ENCODE data around the gene HPS4.
"Not testable (repeated sequence)": the region's sequence is repeated elsewhere in the genome, so short reads cannot be mapped to it uniquely, and the experiment has no call there.

The HPS4 gene

GRCh38 chr22:26438776-26439175 is 44.8 kb downstream of the HPS4 start:
- not testable (repeated sequence) for DNase-seq

- DNase-seq: no peak
Measured at GRCh38 chr22:26437694-26438392, 45.7 kb downstream of the HPS4 start.

GRCh38 chr22:26436903-26437515 is 46.6 kb downstream of the HPS4 start:
- DNase-seq: no peak

- no peak for DNase-seq
Measured at GRCh38 chr22:26435327-26436093, 48.1 kb downstream of the HPS4 start.

- DNase-seq: no peak
Measured at GRCh38 chr22:26433805-26434204, 49.8 kb downstream of the HPS4 start.

GRCh38 chr22:26432619-26433311 is 50.8 kb downstream of the HPS4 start:
- DNase-seq: no peak

GRCh38 chr22:26431261-26431995 is 52.2 kb downstream of the HPS4 start:
- no peak for DNase-seq

- DNase-seq: no peak
Measured at GRCh38 chr22:26430600-26430999, 53.0 kb downstream of the HPS4 start.

- no peak for DNase-seq
Measured at GRCh38 chr22:26429458-26430286, 53.9 kb downstream of the HPS4 start.

- DNase-seq: peak; percentile 73
Measured at GRCh38 chr22:26428515-26429457, 54.8 kb downstream of the HPS4 start, which contains the start of gene ASPHD2. Gene ASPHD2, plus strand, starts transcription at chr22:26429260. Its CDS starts 4,356 bp downstream, at chr22:26433616.

GRCh38 chr22:26426924-26427323 is 56.7 kb downstream of the HPS4 start:
- no peak for DNase-seq

- DNase-seq: no peak
Measured at GRCh38 chr22:26418620-26419019, 65.0 kb downstream of the HPS4 start.

GRCh38 chr22:26417406-26417805 is 66.2 kb downstream of the HPS4 start:
- no peak for DNase-seq

GRCh38 chr22:26416670-26417276 is 66.8 kb downstream of the HPS4 start:
- DNase-seq: no peak

GRCh38 chr22:26416256-26416655 is 67.3 kb downstream of the HPS4 start:
- no peak for DNase-seq

GRCh38 chr22:26414347-26414746 is 69.2 kb downstream of the HPS4 start:
- DNase-seq: no peak

GRCh38 chr22:26410386-26410785 is 73.2 kb downstream of the HPS4 start:
- DNase-seq: no peak

- no peak for DNase-seq
Measured at GRCh38 chr22:26409719-26410335, 73.8 kb downstream of the HPS4 start.

GRCh38 chr22:26408562-26409220 is 74.9 kb downstream of the HPS4 start:
- DNase-seq: not testable (repeated sequence)

Measured in activated CD4-positive, alpha-beta T cell treated with anti-CD3 and anti-CD28 coated beads for 1 hour (primary cell).